DMS153 treated with DMSO at 0.1 percent for 48 hours (cell line): ENCODE results near the gene NTRK2.

Source experiments
- DNase-seq: peaks from one replicate; lab custom pipeline; 2025; ENCODE audit not compliant: unreplicated experiment; lab: John Stamatoyannopoulos, UW

NTRK2 gene

DNA sequence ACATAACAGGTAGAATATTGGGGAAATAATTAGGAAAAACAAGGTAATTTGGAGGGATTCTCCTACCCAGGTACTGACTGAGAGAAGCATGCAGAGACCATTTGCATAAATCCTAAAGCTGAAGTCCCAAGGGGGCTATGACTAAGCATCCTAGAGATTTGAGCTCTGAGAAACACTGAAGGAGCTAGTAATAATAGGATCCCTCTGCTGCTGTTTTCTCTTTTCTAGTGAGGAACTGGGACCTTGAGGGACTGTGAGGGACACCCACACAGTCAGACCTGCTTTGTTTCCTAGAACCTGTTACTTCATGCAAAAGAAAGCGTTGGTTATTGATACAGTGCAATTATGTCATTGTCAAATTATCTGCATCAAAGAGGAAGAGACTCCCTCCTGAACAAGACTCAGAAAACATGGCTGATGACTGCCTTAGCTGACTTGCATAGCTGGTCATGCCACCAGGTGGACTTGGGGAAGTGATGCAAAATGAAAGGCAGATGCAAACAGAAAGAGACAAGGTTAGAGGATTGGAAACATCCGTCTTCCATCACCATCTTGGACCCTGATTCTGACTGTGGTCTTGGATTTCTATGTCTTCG, 335.4 kb downstream of the NTRK2 start:
- no peak for DNase-seq

DNA sequence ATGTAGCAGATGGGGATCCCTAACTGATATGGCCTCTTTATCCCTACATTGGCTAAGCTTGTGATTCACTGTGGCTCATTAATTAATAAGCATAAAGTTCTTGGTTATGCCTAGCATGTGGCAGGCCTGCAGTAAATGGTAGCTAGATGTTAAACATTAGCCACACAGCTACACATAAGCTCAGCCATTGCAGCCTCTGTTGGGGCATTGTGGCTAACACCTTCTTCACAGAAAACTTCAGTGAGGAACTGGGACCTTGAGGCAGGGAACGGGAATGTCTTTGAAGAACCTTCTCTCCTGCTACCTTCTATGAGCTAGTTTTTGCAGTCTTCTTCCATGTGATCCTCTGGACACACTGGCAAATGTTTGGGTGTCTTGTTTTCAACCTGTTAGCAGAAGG, 338.2 kb downstream of the NTRK2 start:
- no peak for DNase-seq

DNA sequence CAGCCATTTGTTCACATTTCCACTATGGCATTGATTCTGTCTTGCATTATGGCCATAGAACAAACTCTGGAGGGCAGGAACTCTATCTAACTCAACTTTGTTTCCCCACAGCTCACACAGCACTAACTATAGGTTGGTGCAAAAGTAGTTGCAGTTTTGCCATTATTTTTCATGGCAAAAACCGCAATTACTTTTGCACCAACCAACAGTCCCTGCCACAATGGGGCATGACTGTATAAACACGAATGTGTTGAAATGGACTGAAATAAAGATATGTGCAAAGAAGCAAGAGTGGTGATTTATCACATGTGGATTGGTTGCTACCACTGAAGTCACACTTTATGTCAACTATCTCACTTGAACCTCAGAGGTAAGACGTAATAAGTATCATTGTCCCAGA, 338.7 kb downstream of the NTRK2 start:
- no peak for DNase-seq

GRCh38 chr9:85009251-85009650, 339.7 kb downstream of the NTRK2 start:
- no peak for DNase-seq

GRCh38 chr9:85013703-85014102, 344.2 kb downstream of the NTRK2 start:
- DNase-seq = no peak

GRCh38 chr9:85014292-85014691, 344.8 kb downstream of the NTRK2 start:
- DNase-seq = no peak

GRCh38 chr9:85016384-85017006, 347.0 kb downstream of the NTRK2 start:
- DNase-seq = no peak

DNA sequence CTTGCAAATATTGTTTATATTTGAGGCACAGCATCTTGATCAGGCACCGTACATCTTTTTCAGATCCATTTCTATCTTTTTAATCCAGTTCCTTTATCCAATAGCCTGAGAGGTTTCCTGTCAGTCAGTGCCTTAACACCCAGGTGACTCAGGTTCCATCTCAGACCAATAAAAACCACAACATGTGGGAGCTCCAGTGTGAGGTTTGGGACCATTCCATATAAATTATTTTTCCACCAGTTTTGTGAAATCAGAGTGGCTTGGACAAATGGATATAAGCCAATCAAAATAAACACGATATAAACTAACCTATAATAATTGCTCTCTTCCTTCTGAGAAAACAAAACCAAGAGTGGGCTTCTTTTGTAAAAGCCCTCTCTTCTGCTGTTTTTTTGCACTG, 351.3 kb downstream of the NTRK2 start:
- DNase-seq = no peak

- no peak for DNase-seq
Observed at GRCh38 chr9:85021686-85022085, 352.2 kb downstream of the NTRK2 start.

DNA sequence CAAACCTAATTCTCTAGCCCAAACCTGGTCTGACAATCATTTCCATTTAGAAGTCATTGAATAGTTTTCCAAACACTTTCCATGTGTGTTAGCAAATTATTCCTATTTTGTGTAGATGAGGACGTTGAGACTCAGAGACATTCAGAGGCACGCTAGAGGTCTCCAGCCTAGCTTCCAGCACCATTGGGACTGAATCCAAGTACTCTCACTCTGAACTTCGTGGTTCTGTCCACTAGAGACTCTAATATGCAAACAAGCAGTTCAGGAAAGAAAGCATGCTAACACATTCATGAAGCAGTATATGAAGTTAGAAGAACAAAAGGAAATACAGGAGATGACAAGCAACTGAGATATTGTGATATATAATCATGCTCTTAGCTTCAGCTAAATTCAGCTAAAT, 354.8 kb downstream of the NTRK2 start:
- no peak for DNase-seq

GRCh38 chr9:85025638-85026037, 356.1 kb downstream of the NTRK2 start:
- no peak for DNase-seq

DNA sequence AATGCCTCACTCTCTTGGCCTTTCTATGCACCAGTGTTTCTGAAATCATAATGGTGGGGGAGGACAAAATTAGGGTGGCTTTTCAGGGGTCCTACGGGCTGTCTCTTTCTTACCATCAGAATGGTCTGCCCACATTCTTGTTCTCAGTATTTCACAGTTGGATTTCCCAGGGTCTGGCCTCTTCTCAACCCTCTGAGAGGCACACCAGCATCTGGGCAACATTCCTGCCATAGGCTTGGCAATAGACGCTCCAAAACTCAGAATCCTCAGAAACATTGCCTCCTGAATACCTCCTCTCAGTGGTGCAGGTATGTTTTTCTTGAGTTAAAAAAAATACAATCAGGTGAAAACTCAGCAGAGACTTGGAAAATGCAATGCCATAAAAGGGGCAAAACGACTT, 358.3 kb downstream of the NTRK2 start:
- no peak for DNase-seq

- no peak for DNase-seq
Observed at GRCh38 chr9:85030316-85030715, 360.8 kb downstream of the NTRK2 start.

- no peak for DNase-seq
Observed at GRCh38 chr9:85036496-85036895, 367.0 kb downstream of the NTRK2 start.

- DNase-seq = no peak
Observed at GRCh38 chr9:85038061-85038460, 368.5 kb downstream of the NTRK2 start.

DNA sequence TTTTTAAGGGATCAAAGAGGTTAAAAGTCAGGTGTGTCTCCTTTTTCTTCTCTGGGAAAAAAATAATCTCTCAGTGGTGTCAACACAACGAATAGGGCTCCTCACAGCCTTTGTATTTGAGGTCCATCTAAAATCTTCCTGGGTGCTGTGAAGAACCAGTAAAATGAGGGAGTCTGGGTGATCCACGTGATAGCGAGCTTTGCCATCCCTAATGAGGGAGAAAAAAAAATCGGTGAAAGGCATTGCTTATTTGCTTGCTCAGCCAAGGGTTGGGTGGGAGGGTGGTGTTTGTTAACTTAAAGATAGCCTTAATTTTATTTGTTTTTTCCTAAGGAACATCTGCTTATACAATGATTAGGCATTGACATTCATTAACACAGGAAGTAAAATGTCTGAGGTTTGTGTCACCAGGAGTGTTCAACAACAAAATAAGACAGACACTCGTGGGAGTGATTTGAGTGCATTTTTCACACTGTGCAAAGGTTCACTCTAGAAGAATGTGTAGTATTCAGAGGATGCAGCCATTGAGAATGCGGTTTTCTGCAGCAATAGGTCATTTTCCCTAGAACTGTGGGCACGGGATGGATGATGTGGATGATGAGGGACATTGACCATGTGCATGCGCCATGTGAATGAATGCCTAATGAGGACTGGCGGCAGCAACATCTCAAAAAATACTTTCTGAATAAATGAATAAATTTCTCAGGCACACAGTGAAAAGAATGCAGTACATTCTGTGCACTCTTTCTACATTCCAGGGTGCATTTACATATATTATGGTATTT, 369.5 kb downstream of the NTRK2 start:
- no peak for DNase-seq

DNA sequence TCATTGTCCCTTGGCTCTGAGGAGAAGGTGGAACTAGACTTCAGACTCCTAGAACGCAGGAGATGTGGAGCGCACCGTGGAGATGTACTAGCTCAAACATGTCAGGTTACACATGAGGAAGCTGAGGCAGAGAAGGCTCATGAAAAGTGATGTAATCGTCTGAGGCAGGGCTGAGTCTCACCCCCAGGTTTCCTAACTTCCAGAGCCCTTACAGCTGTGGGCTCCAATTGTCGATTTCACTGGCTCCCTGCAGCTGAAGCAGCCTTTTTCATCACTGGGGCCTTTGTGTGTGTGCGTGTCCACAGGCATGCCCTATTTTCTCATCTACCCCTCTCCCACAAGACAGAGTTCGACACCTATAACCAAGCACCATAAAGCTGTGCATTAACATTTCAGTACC, 370.6 kb downstream of the NTRK2 start:
- no peak for DNase-seq

GRCh38 chr9:85040821-85041465, 371.4 kb downstream of the NTRK2 start:
- no peak for DNase-seq

DNA sequence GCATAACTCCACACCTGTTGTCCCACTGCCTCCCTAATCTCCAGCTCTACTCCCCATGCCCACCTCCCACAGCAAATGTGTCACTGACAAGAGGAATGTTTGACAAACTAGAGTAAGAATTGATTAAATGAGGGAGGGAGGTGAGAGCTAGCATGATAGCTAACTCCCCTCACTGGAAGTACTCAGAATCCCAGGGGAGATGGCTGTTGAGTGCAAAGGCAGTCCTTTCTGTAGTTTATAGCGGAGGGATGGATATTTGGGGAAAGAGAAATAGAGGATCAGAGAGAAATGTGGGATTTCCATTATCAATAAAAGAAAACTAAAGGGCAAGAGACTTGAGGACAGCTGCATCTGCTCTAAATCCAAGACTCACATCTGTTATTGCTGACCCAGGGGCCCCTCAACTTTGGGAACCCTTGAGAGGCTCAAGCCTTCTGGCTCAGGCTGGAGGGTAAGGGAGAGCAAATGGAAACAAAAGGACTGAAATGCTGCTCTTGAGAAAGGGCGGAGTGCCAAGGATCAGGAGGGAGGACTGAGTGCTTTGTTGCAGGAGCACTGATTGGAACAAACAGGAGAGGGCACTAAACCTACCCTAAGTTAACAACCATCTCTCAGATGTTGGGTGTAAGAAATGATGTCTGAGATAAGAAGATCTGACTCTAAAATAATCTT, 372.1 kb downstream of the NTRK2 start:
- DNase-seq = no peak

DNA sequence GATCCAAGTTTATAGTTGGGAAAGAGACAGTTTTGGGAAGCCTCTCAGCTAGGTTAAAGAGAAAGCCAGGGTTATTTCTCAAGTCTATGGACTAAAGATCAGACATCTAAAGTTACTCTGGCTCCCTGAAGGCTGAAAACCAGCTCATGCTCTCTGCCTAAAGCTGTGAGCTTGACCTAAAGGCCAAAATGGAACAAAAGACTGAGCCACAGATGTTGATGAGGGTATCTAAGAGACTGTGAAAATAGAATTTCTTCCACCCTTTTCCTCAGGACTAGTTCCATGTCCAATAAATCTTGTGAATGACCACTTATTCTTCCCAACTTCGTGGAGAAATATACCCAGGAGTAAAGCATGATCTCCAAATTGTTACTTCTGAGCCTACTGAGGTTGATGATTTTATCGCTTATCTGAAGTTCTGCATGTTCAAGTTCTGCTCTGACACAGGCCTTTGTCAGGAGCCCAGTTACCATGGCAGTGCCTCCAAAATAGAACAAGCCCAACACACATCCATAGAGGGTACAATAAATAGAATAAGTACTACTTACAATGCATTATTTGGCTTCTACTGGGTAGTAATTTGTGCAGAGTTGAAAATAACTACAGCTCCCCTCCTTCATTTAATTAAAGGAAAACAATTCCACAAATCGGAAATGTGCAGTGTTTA, 373.6 kb downstream of the NTRK2 start:
- DNase-seq = no peak

DNA sequence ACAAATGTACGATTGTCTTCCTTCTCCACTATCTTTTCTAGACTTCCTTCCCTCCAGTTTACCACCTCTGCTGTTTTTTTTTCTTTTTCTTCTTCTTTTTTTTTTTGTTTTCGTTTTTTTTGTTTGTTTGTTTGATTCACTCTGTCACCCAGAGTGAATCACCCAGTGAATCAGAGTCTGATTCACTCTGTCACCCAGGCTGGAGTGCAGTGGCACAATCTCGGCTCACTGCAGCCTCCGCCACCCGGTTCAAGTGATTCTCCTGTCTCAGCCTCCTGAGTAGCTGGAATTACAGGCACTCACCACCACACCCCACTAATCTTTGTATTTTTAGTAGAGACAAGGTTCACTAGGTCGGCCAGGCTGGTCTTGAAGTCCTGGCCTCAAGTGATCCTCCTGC, 375.7 kb downstream of the NTRK2 start:
- DNase-seq = no peak
